ENCODE results near the gene YY1.
"Not testable (repeated sequence)": the region's sequence is repeated elsewhere in the genome, so short reads cannot be mapped to it uniquely, and the experiment has no call there.

Gene YY1

DNA sequence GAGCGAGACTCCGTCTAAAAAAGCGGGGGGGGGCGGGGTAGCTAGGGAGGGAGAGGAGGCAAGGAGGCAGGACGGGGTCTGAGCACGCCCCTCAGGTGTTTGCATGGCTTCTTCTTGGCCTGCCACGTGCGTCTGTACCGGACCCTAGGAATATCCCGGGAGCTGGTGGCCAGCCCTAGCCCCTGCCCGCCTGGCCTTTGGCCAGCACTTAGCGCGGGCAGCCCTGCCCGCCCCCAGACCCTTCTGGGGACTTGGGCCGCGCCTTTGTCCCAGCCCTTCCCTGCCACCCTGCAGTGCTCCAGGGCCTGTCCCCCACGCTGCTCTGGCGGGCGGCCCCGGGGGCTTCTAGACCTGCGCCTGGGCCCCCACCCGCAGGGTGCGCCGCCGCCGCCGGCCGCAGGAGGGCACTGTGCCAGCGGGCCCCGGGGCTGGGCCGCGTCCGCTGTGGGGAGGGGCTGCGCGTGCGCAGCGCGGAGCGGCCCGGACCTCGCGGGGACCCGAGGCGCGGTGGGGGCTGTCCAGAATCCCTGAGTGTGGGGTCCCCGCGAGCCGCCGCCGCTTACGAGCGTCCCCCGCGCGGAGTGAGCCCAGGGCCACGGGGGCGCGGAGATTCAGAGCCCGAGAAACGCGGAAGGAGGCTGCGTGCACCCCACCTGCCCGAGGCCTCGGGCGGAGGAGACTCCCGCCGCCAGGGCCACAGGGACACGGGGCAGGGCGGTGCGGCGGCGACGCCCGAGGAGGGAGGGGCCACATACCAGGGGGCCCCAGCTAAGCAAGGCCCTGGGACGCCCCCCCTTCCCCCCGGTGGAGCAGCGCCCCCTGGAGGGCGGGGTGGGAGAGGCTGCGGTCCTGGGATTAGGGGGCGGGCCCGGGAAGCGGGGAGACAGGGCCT, 46.3 kb downstream of the YY1 start:
- DNase-seq = no peak

GRCh38 chr14:100285913-100286400, 47.0 kb downstream of the YY1 start:
- DNase-seq = no peak

DNA sequence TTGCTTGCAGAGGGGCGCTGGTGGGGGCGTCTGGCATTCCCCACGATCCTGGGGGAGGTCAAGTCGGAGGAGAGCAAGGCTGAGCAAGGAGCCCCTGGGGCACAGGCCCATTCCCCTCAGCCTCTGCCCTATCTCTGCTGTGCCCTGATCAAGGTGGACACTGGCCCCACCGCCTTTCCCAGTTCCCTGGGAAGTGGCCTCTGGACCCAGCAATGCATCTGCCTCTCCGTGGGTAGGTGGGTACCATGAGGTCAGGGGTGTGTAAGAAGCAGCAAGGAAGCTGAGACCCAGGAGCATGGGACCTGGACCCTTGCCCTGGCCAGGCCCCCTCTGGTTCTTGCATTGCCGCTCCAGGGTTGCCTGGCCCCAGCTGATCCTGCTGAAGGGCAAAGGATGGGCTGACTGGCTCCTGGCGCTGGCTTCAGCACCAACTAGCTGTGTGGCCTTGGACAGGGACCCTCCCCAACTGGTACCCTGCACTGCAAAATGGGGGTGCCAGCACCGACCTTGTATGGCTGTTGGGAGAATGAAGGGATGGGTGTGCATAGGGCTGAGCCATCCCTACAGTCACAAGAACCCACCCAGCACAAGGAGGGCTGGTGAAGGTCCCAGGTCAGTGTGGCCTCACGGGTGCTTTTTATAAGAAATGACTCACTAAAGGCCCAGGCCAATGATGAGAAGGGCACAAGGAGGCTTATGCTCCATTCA, 47.7 kb downstream of the YY1 start:
- no peak for DNase-seq

GRCh38 chr14:100287202-100287997, 48.5 kb downstream of the YY1 start:
- no peak for DNase-seq

- DNase-seq = not testable (repeated sequence)
Measured at GRCh38 chr14:100287998-100288295, 49.0 kb downstream of the YY1 start.

DNA sequence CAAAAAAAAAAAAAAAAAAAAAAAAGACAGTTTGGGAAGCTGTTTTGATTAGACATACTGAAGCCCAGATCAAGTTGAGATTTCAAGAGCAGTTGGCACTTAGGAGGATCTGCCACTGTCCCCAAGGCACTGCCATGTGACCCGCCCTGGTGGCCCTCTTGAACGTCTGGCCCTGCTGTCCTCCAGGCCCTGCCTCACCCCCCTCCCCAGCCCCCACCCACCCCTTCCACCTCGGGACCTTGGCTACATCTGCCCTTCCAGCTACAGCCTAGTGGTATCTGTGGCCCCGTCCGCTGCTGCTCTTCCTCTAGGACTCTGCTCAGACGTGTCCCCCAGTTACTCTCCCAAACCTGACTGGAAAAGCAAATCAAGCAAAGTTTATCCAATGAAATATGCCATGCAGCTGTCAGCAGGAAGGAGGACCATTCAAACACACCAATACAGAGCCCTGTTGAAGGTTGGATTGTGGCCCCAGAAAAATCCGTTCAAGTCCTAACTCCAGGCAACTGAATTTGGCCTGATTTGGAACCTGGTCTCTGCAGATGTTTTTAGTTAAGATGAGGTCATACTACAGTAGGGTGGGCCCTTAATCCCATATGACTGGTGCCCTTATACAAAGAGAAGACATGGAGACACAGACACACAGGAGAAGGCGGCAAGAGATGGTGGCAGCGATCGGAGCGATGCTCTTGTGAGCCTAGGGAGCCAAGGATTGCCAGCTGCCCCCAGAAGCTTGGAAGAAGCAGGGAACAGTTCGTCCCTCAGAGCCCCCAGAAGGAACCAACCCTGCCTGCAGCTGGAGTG, 49.6 kb downstream of the YY1 start:
- DNase-seq = no peak

DNA sequence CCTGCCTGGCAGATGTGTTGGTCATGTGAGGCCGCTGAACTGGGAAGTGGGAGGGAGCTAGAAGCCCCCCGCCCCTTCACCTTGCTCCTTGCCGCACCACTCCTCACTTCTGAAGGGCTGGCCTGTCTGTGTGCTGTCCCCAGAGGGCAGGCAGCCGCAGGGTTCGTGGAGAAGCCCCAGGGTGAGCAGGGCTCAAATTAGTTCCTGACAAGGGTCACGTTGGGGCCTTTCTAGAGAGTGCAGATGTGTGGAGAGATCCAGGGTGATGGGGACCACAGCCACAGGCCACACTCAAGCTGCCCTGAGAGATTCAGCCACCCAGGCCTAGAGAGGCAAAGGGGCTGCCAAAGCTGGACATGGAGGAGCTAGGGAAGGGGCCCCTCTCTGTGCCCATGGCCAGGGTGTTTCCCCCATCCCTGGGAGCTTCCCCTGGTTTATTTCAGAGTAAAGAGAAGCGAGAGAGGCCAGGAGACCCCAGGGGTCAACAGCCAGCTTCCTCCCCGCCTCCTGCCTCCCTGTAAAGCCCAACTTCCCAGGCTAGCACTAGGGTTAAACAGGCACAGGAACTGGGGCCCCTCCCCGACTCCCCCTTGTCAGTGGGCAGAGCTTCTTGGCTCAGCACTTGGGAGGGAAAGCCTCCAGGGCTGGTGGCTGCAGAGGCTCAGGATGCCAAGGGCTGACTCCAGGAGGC, 51.1 kb downstream of the YY1 start:
- no peak for DNase-seq

GRCh38 chr14:100290607-100291304, 51.8 kb downstream of the YY1 start:
- DNase-seq = no peak

GRCh38 chr14:100291305-100292075, 52.5 kb downstream of the YY1 start:
- DNase-seq = no peak

DNA sequence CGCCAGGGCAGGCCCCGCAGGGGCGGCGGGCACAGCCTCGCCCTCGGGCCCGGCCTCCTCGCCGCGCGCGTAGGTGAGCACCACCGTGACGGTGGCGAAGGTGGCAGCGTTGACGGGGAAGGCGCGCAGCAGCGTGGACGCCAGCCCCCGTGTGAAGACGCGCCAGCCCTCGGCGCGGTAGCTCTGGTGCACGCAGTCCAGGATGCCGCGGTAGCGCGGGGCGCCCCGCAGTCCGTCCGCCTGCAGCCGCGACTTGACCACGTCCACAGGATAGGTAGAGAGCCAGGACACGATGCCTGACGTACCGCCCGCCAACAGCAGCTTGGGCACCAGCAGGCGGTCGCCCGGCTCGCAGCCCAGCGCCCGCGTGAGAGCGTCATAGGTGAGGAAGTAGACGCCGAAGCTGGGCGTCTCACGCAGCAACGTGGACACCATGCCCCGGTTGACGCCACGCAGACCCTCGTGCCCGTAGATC, 53.4 kb downstream of the YY1 start:
- DNase-seq = no peak

- no peak for DNase-seq
Measured at GRCh38 chr14:100292776-100293461, 54.0 kb downstream of the YY1 start.

- DNase-seq = no peak
Measured at GRCh38 chr14:100293497-100294212, 54.7 kb downstream of the YY1 start.

DNA sequence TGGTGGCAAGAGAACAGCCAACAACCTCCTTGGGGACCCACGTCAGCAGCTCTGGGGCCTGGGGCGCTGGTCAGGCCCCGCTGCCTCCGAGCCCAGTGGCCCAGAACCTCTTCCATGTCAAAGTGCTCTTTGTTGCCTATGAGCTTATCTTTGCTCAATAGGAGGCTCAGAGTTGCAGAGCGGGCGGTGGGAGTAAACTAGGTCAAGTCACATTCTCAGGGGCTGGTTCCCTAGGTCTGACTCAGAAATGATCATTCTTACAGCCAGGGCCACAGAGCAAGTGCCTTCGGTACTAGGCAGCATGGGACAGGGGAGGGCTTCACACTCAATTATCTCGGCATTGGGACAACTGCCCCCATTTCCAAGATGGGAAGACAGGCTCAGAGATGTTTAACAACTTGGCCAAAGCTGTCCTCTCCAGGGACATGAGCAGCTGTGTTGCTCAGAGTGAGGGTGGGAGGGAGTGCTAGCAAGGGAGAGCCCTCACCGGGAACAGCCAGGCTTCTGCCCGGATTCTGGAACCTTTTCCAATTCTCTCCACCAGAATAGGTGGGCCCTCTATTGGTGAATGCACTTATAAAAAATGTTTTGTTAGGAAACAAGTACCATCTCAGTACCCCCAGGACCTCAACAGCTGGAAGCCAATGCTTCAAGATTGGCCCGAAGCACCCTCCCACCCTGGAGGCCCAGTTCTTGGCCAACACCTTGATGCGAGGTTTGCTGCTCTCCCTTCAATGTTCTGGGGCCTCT, 55.4 kb downstream of the YY1 start:
- DNase-seq = no peak

- no peak for DNase-seq
Measured at GRCh38 chr14:100294963-100295330, 56.0 kb downstream of the YY1 start.

- no peak for DNase-seq
Measured at GRCh38 chr14:100295376-100296105, 56.6 kb downstream of the YY1 start.

- no peak for DNase-seq
Measured at GRCh38 chr14:100296106-100296651, 57.2 kb downstream of the YY1 start.

GRCh38 chr14:100296729-100297128, 57.8 kb downstream of the YY1 start:
- DNase-seq = not testable (repeated sequence)

All from NCI-H526 treated with DMSO at 0.1 percent for 48 hours (cell line).